A673 (cell line): ENCODE results near the gene IL4. TPM values are rescaled to one million over a fixed set of nuclear protein-coding genes. Genes with fewer than 3 reads are reported as not detected.

Experiments used
- BruUV-seq: library from RNA; stranded (reverse); fragments of 400-500 nt; replicated peaks from 2 replicates; lab custom pipeline; 2021; lab: Mats Ljungman, UMichigan
- CTCF ChIA-PET: fragments of 300-600 bp; sonication (Branson Sonifier 250); formaldehyde crosslinking; loops from one replicate; lab custom pipeline; 2022; ENCODE audit warnings: antibody characterized with exemption; lab: Charles Lee
- POLR2A ChIA-PET: fragments of 300-600 bp; sonication (Branson Sonifier 250); formaldehyde crosslinking; loops from one replicate; lab custom pipeline; 2022; ENCODE audit warnings: antibody characterized with exemption; ENCODE audit not compliant: low non-redundant PET; lab: Charles Lee
- DNase-seq: peaks from one replicate; pipeline ENCODE4 v3.0.0-alpha.2; 2015; ENCODE audit warnings: low spot score
- H3K27ac ChIP-seq: fragments of 200-600 bp; sonication (generic); 2 replicates; pipeline ENCODE4 v1.5.1; 2016; ENCODE audit warnings: mixed run types, low read depth, mild to moderate bottlenecking, mixed read lengths, antibody characterized with exemption, low read length; ENCODE audit not compliant: poor library complexity, severe bottlenecking
- H3K27me3 ChIP-seq: fragments of 200-600 bp; sonication (generic); replicated peaks from 2 replicates; pipeline ENCODE4 v1.6.1; 2017; ENCODE audit warnings: mixed run types, low read depth, mild to moderate bottlenecking, mixed read lengths, antibody characterized with exemption, low read length; ENCODE audit not compliant: insufficient read depth, poor library complexity
- H3K36me3 ChIP-seq: fragments of 200-600 bp; sonication (generic); 2 replicates; pipeline ENCODE4 v1.6.1; 2016; ENCODE audit warnings: mixed run types, mild to moderate bottlenecking, mixed read lengths, antibody characterized with exemption, low read length; ENCODE audit not compliant: insufficient read depth, poor library complexity, severe bottlenecking
- H3K4me1 ChIP-seq: fragments of 200-600 bp; sonication (generic); 2 replicates; pipeline ENCODE4 v1.6.1; 2017; ENCODE audit warnings: mixed run types, mild to moderate bottlenecking, mixed read lengths, antibody characterized with exemption, low read length; ENCODE audit not compliant: insufficient read depth, poor library complexity, severe bottlenecking
- H3K4me3 ChIP-seq: fragments of 200-600 bp; sonication (generic); 2 replicates; pipeline ENCODE4 v1.5.1; 2016; ENCODE audit warnings: low read depth, mixed run types, mild to moderate bottlenecking, mixed read lengths, low read length; ENCODE audit not compliant: poor library complexity, severe bottlenecking
- H3K9me3 ChIP-seq: fragments of 200-600 bp; sonication (generic); 2 replicates; pipeline ENCODE4 v1.6.1; 2016; ENCODE audit warnings: mixed run types, low read depth, mild to moderate bottlenecking, mixed read lengths, antibody characterized with exemption, low read length; ENCODE audit not compliant: poor library complexity, severe bottlenecking
- EZH2 ChIP-seq: fragments of 200-600 bp; sonication (generic); IDR thresholded peaks from 2 replicates; pipeline ENCODE4 v1.6.1; 2017; ENCODE audit warnings: borderline replicate concordance, low read depth, mild to moderate bottlenecking, mixed read lengths, antibody characterized with exemption, low read length; ENCODE audit not compliant: poor library complexity, severe bottlenecking
- intact Hi-C: fragments of 100-400 bp; cut with micrococcal nuclease; formaldehyde crosslinking; loops from one replicate; pipeline ENCODE4 v1.10.0; 2022; ENCODE audit not compliant: unreplicated experiment
- total RNA-seq: library from RNA; stranded (reverse); gene quantifications from 2 replicates; pipeline ENCODE4 v1.2.3, GENCODE V29; 2021
- TF ChIP-seq, protein P1 (sequence below): fragments of 300-800, 200-600 bp; sonication (generic); conservative IDR thresholded peaks from 2 replicates; pipeline ENCODE4 v1.5.1; 2017; ENCODE audit warnings: low read depth, mild to moderate bottlenecking, antibody characterized with exemption, low read length, moderate library complexity, mixed read lengths

Gene IL4
- total RNA-seq, 1 experiment from 2014 or later = not detected

DNA sequence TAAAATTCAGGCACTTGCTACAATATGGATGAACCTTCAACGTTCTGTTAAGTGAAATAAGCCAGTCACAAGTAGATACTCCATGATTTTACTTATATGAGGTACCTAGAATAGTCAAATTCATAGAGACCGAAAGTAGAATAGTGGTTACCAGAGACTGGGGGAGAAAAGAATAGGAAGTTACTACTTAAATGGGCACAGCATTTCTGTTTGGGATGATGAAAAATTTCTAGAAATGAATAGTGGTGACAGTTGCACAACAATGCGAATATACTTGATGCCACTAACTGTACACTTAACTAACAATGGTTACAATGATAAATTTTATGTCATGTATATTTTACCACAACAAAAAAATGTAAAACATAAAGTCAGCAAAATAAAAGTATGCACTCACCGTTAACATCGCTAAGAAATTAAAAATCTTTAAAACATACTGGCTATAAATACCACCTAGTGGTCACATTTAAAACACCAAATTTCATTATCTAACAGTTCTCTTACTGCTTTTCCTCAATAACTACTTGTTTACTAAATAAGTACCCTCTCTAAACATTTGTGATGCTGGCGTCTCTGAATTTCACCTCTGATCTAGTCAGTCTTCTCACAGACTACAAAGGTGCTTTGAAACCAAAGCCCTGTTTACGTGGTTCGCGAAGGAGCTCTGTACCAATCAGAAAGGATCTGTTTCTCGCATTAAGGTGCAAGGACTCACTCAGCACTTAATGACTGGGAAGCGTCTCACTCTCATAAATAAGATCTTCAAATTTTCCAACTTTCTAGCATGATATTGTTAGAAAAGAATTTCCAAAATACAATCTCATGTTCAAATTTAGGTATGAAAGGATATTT is 40.9 kb downstream of the IL4 start:
- Histone ChIP-seq H3K27me3 (no peaks in the 10 kb centered on the region), H3K4me3 (no peak overlapping the region), H3K36me3 (no peaks in the 10 kb centered on the region), H3K9me3 (no peaks in the 10 kb centered on the region), H3K4me1 (no peaks in the 10 kb centered on the region), H3K27ac (no peak overlapping the region)
- ChIA-PET CTCF (no interaction called here), POLR2A (interaction anchor here (0.6 kb wide), 1 partner anchor 692 kb away, joined by 3 read pairs; no protein-coding TSS in a partner anchor)
- intact Hi-C loops = no loop called here
- DNase-seq = no peak
- TF ChIP-seq, protein P1, sequence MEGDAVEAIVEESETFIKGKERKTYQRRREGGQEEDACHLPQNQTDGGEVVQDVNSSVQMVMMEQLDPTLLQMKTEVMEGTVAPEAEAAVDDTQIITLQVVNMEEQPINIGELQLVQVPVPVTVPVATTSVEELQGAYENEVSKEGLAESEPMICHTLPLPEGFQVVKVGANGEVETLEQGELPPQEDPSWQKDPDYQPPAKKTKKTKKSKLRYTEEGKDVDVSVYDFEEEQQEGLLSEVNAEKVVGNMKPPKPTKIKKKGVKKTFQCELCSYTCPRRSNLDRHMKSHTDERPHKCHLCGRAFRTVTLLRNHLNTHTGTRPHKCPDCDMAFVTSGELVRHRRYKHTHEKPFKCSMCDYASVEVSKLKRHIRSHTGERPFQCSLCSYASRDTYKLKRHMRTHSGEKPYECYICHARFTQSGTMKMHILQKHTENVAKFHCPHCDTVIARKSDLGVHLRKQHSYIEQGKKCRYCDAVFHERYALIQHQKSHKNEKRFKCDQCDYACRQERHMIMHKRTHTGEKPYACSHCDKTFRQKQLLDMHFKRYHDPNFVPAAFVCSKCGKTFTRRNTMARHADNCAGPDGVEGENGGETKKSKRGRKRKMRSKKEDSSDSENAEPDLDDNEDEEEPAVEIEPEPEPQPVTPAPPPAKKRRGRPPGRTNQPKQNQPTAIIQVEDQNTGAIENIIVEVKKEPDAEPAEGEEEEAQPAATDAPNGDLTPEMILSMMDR = peak; percentile 67
- TF ChIP-seq EZH2 = no peak
- BruUV-seq = no TSS peak

- Histone ChIP-seq H3K27me3 (no peaks in the 10 kb centered on the region), H3K4me3 (no peak overlapping the region), H3K36me3 (no peaks in the 10 kb centered on the region), H3K27ac (no peak overlapping the region), H3K9me3 (no peaks in the 10 kb centered on the region), H3K4me1 (no peaks in the 10 kb centered on the region)
- no TSS peak for BruUV-seq
- DNase-seq = no peak
- ChIA-PET POLR2A (no interaction called here), CTCF (no interaction called here)
- TF ChIP-seq, protein P1 = no peak
- no peak for TF ChIP-seq EZH2
- intact Hi-C loops = no loop called here
Measured at GRCh38 chr5:132718544-132719312, 44.9 kb downstream of the IL4 start.

GRCh38 chr5:132725745-132726144 is 52.0 kb downstream of the IL4 start:
- H3K27me3 ChIP-seq = no peaks in the 10 kb centered on the region
- TF ChIP-seq, protein P1 = no peak
- TF ChIP-seq EZH2 = no peak
- ChIA-PET POLR2A (interaction anchor here (0.6 kb wide), 1 partner anchor 17 kb away, joined by 3 read pairs; no protein-coding TSS in a partner anchor), CTCF (no interaction called here)
- no TSS peak for BruUV-seq
- H3K36me3 ChIP-seq = no peaks in the 10 kb centered on the region
- no peak overlapping the region for H3K27ac ChIP-seq
- H3K4me3 ChIP-seq = no peak overlapping the region
- intact Hi-C loops = no loop called here
- H3K9me3 ChIP-seq = no peaks in the 10 kb centered on the region
- no peak for DNase-seq
- H3K4me1 ChIP-seq = no peaks in the 10 kb centered on the region
